Thoracic aorta (tissue), 2 donors: ENCODE results near the gene NKAIN1. TPM values are rescaled to one million over a fixed set of nuclear protein-coding genes. Genes with fewer than 3 reads are reported as not detected.

Experiments used
- ATAC-seq: fragments of 150-250 bp; one replicate; pipeline ENCODE4 v1.8.0; 2017; ENCODE audit warnings: low read depth; ENCODE audit not compliant: insufficient number of reproducible peaks, low FRiP score
- DNase-seq: peaks from one replicate; pipeline ENCODE4 v3.0.0-alpha.2; 2020; ENCODE audit warnings: low spot score
- H3K27ac ChIP-seq, 2 donors: fragments of 200-600 bp; sonication (generic); 1 replicate in 1 of 2; 2 replicates in 1 of 2; pipeline ENCODE4 v1.5.1; 2016; ENCODE audit warnings: mild to moderate bottlenecking in 2 of 2, moderate library complexity in 2 of 2
- H3K27me3 ChIP-seq: fragments of 200-600 bp; sonication (generic); replicated peaks from 2 replicates; pipeline ENCODE4 v1.6.0; 2016; ENCODE audit warnings: mild to moderate bottlenecking; ENCODE audit not compliant: insufficient read depth
- H3K36me3 ChIP-seq: fragments of 200-600 bp; sonication (generic); one replicate; pipeline ENCODE4 v1.5.1; 2016
- H3K4me1 ChIP-seq, 2 donors: fragments of 200-600 bp; sonication (generic); 1 replicate in 1 of 2; 2 replicates in 1 of 2; pipeline versions ENCODE4 v1.5.1 to v1.6.0; 2016; ENCODE audit warnings: low read depth in 2 of 2, mild to moderate bottlenecking in 1 of 2; ENCODE audit not compliant: control insufficient read depth in 1 of 2
- H3K4me3 ChIP-seq: fragments of 200-600 bp; sonication (generic); 2 replicates; pipeline ENCODE4 v1.5.1; 2016; ENCODE audit warnings: mild to moderate bottlenecking
- H3K9me3 ChIP-seq: fragments of 200-600 bp; sonication (generic); 2 replicates; pipeline ENCODE4 v1.5.1; 2016
- total RNA-seq, 2 donors: library from RNA; depleted of rRNA; stranded (reverse); fragments of >200 nt; gene quantifications; one replicate each; pipeline versions ENCODE4 v1.1.0 to v1.2.3, GENCODE V29; 2016
- TF ChIP-seq, protein P1 (sequence below): fragments of 200-600 bp; sonication (generic); IDR thresholded peaks from one replicate; pipeline ENCODE4 v1.5.1; 2019; ENCODE audit warnings: antibody characterized with exemption

The NKAIN1 gene
- total RNA-seq, 2 donors from 2014 or later = not detected

DNA sequence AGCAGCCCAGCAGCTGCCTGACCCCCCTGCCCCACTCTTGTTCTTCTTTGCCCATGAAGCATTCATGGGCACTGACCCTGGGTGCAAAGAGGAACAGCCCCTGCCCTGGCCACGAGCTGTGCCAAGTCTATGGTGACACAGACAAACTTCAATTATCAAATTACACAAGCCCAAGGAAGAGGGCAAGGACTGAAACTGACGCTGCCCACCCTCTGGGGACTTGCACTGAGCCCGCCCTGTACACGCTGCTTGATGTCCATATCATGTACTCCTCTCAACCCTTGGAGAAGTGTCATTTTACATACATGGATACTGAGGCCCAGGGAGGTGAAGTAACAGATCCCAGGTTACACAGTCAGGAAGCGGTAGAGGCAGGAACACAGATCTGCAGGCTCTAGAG lies 32.1 kb downstream of the NKAIN1 start:
- no peak overlapping the region for H3K27ac ChIP-seq
- TF ChIP-seq, protein P1, sequence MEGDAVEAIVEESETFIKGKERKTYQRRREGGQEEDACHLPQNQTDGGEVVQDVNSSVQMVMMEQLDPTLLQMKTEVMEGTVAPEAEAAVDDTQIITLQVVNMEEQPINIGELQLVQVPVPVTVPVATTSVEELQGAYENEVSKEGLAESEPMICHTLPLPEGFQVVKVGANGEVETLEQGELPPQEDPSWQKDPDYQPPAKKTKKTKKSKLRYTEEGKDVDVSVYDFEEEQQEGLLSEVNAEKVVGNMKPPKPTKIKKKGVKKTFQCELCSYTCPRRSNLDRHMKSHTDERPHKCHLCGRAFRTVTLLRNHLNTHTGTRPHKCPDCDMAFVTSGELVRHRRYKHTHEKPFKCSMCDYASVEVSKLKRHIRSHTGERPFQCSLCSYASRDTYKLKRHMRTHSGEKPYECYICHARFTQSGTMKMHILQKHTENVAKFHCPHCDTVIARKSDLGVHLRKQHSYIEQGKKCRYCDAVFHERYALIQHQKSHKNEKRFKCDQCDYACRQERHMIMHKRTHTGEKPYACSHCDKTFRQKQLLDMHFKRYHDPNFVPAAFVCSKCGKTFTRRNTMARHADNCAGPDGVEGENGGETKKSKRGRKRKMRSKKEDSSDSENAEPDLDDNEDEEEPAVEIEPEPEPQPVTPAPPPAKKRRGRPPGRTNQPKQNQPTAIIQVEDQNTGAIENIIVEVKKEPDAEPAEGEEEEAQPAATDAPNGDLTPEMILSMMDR = no peak

GRCh38 chr1:31207046-31207445 lies 32.6 kb downstream of the NKAIN1 start:
- H3K27ac ChIP-seq = no peak overlapping the region
- H3K4me1 ChIP-seq = no peaks in the 10 kb centered on the region
- DNase-seq = no peak
- H3K9me3 ChIP-seq = no peaks in the 10 kb centered on the region
- ATAC-seq = no peak
- no peaks in the 10 kb centered on the region for H3K36me3 ChIP-seq
- no peak overlapping the region for H3K4me3 ChIP-seq
- no peaks in the 10 kb centered on the region for H3K27me3 ChIP-seq
- TF ChIP-seq, protein P1 = no peak

More for the DNA sequence above, 32.1 kb downstream of the NKAIN1 start:
- Histone ChIP-seq H3K36me3 (no peaks in the 10 kb centered on the region), H3K4me3 (no peak overlapping the region), H3K4me1 (no peaks in the 10 kb centered on the region), H3K27me3 (no peaks in the 10 kb centered on the region), H3K9me3 (no peaks in the 10 kb centered on the region)
- ATAC-seq = no peak
- no peak for DNase-seq

GRCh38 chr1:31203215-31203614 lies 36.5 kb downstream of the NKAIN1 start:
- DNase-seq (no peak), ATAC-seq (no peak)
- no peak overlapping the region for H3K27ac ChIP-seq
- H3K36me3 ChIP-seq = no peaks in the 10 kb centered on the region
- H3K9me3 ChIP-seq = no peaks in the 10 kb centered on the region
- no peaks in the 10 kb centered on the region for H3K27me3 ChIP-seq
- TF ChIP-seq, protein P1 = no peak
- H3K4me3 ChIP-seq = no peak overlapping the region
- H3K4me1 ChIP-seq = no peaks in the 10 kb centered on the region

DNA sequence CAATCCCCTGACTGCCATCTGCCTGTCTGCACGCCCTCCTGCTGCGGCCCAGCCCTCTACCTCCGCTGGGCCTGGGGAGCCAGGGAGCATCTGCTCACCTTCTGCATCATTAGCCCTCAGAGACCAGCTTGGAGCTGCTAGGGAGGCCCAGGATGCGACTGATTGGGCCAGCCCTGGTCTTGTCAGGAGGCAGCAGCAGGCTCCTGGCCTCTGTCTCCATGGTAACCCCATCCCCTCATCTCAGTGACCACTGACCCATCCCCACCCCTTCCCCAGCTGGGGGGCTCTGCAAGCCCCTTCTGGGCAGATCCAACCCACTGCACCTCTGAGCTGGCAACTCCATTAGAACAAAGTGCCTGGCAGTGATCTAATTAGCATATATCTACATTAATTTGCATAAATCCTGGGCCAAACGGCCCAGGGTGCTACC lies 37.7 kb downstream of the NKAIN1 start:
- no peaks in the 10 kb centered on the region for H3K36me3 ChIP-seq
- DNase-seq (no peak), ATAC-seq (no peak)
- TF ChIP-seq, protein P1 = no peak
- H3K27ac ChIP-seq = no peak overlapping the region
- H3K9me3 ChIP-seq = no peaks in the 10 kb centered on the region
- no peaks in the 10 kb centered on the region for H3K4me1 ChIP-seq
- no peaks in the 10 kb centered on the region for H3K27me3 ChIP-seq
- no peak overlapping the region for H3K4me3 ChIP-seq

DNA sequence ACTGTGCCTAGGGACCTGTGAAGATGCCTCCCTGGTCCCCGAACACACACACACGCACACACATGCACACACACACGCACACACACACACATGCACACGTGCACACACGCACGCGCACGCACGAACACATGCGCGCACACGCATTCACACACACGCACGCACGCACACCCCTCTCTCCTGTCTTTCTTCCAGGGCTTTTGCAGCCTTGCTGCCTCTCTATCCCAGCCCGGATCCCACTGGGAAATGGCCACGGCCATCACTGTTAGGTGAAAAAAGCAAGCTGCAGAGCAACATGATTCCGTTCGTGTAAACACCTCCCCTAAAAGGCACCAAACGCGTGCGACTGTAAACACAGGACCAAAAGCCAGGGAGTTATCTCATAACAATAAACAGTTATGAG lies 39.7 kb downstream of the NKAIN1 start:
- DNase-seq (no peak), ATAC-seq (no peak)
- no peak overlapping the region for H3K27ac ChIP-seq
- H3K4me3 ChIP-seq = no peak overlapping the region
- no peaks in the 10 kb centered on the region for H3K4me1 ChIP-seq
- TF ChIP-seq, protein P1 = no peak
- no peaks in the 10 kb centered on the region for H3K36me3 ChIP-seq
- no peaks in the 10 kb centered on the region for H3K9me3 ChIP-seq
- no peaks in the 10 kb centered on the region for H3K27me3 ChIP-seq
